ENCODE results near the gene TMEM51.

The TMEM51 gene

DNA sequence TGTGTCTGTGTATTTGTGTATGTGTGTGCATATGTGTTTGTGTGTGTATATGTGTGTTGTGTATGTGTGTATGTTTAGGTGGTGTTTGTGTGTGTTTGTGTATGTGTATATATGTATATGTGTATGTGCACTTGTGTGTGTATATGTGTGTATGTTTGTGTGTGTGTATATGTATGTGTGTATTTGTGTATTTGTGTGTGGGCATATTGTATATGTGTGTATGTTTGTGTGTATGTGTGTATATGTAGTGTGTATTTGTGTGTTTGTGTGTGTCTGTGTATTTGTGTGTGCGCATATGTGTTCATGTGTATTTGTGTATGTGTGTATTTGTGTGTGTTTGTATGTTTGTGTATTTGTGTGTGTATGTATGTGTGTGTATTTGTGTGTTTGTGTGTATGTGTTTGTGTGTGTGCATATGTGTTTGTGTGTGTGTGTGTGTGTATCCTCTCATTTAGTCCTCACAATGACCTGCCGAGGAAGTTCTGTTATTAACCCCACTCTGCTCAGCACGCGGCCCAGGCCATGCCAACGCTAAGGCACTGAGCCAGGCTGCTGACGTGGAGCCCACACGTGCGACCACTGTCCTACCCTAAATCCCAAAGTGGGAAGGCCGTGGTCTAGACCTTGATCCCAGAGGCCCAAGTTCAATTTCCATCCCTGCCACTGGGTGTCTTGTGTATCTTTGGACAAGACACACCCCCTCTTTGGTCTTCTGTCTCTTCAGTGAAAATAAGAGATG is 43.2 kb upstream of the TMEM51 start:
- DNase-seq (ENCODE audit: low read depth): no peak
- TF ChIP-seq, protein P1, sequence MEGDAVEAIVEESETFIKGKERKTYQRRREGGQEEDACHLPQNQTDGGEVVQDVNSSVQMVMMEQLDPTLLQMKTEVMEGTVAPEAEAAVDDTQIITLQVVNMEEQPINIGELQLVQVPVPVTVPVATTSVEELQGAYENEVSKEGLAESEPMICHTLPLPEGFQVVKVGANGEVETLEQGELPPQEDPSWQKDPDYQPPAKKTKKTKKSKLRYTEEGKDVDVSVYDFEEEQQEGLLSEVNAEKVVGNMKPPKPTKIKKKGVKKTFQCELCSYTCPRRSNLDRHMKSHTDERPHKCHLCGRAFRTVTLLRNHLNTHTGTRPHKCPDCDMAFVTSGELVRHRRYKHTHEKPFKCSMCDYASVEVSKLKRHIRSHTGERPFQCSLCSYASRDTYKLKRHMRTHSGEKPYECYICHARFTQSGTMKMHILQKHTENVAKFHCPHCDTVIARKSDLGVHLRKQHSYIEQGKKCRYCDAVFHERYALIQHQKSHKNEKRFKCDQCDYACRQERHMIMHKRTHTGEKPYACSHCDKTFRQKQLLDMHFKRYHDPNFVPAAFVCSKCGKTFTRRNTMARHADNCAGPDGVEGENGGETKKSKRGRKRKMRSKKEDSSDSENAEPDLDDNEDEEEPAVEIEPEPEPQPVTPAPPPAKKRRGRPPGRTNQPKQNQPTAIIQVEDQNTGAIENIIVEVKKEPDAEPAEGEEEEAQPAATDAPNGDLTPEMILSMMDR (IDR thresholded peaks at IDR 0.05; ENCODE audit: insufficient read depth, low read depth, low read length, missing control alignments): no peak
- H3K4me3 ChIP-seq (ENCODE audit: low read length): no peak overlapping the region

- TF ChIP-seq, protein P1 (IDR thresholded peaks at IDR 0.05; ENCODE audit: insufficient read depth, low read depth, low read length, missing control alignments): no peak
- no peak for DNase-seq (ENCODE audit: low read depth)
- no peak overlapping the region for H3K4me3 ChIP-seq (ENCODE audit: low read length)
These were observed 42.7 kb upstream of the TMEM51 start for GRCh38 chr1:15110867-15111230.

DNA sequence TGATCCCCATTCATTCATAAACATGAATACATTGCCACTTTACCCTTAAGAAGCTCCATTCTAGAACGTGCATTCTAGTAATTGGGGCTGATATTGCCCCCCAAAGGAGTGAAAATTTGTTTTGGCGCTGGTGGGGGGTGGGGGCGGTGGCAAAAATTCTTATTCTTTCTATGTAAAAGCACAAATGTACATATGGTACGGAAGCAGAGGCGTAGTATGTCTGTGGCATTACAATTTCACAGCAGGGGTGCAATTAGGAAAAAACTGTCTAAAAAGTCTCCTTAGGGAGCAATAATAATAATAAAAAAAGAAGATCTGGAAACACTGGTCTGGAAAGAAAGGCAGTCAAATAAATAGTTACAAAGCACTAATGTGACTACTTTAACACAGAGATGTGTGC is 40.4 kb upstream of the TMEM51 start:
- H3K4me3 ChIP-seq (ENCODE audit: low read length): no peak overlapping the region
- no peak for DNase-seq (ENCODE audit: low read depth)
- TF ChIP-seq, protein P1 (IDR thresholded peaks at IDR 0.05; ENCODE audit: insufficient read depth, low read depth, low read length, missing control alignments): no peak

GRCh38 chr1:15114884-15115283 is 38.7 kb upstream of the TMEM51 start:
- H3K4me3 ChIP-seq (ENCODE audit: low read length): no peak overlapping the region
- no peak for DNase-seq (ENCODE audit: low read depth)
- TF ChIP-seq, protein P1 (IDR thresholded peaks at IDR 0.05; ENCODE audit: insufficient read depth, low read depth, low read length, missing control alignments): no peak

- H3K4me3 ChIP-seq (ENCODE audit: low read length): no peak overlapping the region
- DNase-seq (ENCODE audit: low read depth): no peak
- TF ChIP-seq, protein P1 (IDR thresholded peaks at IDR 0.05; ENCODE audit: insufficient read depth, low read depth, low read length, missing control alignments): no peak
These were observed 37.8 kb upstream of the TMEM51 start for GRCh38 chr1:15115542-15116330.

GRCh38 chr1:15116966-15117365 is 36.6 kb upstream of the TMEM51 start:
- peak; percentile 13 for DNase-seq (ENCODE audit: low read depth)
- TF ChIP-seq, protein P1 (IDR thresholded peaks at IDR 0.05; ENCODE audit: insufficient read depth, low read depth, low read length, missing control alignments): no peak
- no peak overlapping the region for H3K4me3 ChIP-seq (ENCODE audit: low read length)

All from epithelial cell of esophagus (primary cell).